Right atrium auricular region (tissue), 2 donors: ENCODE results near the gene NFKBIL1. TPM values are rescaled to one million over a fixed set of nuclear protein-coding genes. Genes with fewer than 3 reads are reported as not detected.

Experiments
- DNase-seq: peaks from one replicate; pipeline ENCODE4 v3.0.0-alpha.2; 2019; ENCODE audit warnings: low spot score
- H3K27ac ChIP-seq, 2 donors: fragments of 200-600 bp; sonication (generic); 1 replicate in 1 of 2; 2 replicates in 1 of 2; pipeline ENCODE4 v1.5.1; 2016 to 2019
- H3K27me3 ChIP-seq, 2 donors: fragments of 200-600 bp; sonication (generic); one replicate each; pipeline versions ENCODE4 v1.5.1 to v1.6.0; 2017 to 2019
- H3K36me3 ChIP-seq: fragments of 200-600 bp; sonication (generic); one replicate; pipeline ENCODE4 v1.5.1; 2016
- H3K4me1 ChIP-seq, 2 donors: fragments of 200-600 bp; sonication (generic); one replicate each; pipeline versions ENCODE4 v1.5.1 to v1.6.0; 2017 to 2019
- H3K4me3 ChIP-seq, 2 donors: fragments of 200-600 bp; sonication (generic); 1 replicate in 1 of 2; 2 replicates in 1 of 2; pipeline ENCODE4 v1.5.1; 2017 to 2019; ENCODE audit warnings: mild to moderate bottlenecking in 1 of 2, moderate library complexity in 1 of 2
- H3K9me3 ChIP-seq, 2 donors: fragments of 200-600 bp; sonication (generic); one replicate each; pipeline ENCODE4 v1.5.1; 2019
- CTCF ChIP-seq, 2 donors: fragments of 200-600 bp; sonication (generic); IDR thresholded peaks; one replicate each; pipeline ENCODE4 v1.5.1; 2019; ENCODE audit warnings: antibody characterized with exemption in 2 of 2
- total RNA-seq, 2 donors: library from RNA; depleted of rRNA; stranded (reverse); fragments of >200 nt; gene quantifications; one replicate each; pipeline ENCODE4 v1.1.0, GENCODE V29; 2016

The NFKBIL1 gene
- total RNA-seq, 2 donors from 2014 or later, result 12.9 to 18.4 TPM

DNA sequence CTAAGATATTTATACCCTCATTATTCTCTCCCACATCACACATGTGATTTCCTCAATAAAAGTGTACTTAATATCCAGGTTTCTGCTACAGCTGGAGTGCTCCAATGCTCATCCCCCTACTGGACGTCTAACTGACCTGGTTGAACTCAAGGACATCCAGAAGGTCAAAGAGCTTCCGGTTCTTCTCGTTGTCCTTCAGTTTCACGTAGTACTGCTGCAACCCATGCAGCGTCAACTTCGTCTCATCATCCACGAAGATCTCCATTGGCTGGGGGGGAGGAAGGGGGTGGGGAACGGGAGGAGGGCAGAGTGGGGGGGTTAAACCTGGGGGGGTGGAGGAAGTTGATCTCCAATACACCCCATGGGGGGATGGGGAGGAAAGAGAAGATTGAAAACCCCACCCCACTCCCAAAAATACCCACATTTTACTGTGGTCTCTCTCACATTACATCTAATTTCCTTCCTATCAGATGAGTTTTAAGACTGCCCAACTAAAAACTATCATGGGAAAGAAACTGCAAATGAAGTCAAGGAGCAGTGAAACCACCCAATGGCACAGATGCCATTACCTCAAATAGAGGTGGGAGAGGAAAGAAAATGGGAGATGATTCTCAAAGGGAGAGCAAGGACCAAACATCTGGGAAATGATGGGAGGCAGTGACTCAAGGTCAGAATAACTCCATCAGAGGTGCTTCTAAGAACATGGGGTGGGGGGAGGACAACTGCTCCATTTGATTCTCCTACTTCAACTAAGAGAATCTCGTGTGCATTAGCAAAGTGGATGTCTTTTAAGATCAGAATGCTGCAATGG, 14.6 kb upstream of the NFKBIL1 start:
- H3K9me3 ChIP-seq, result no peaks in the 10 kb centered on the region
- H3K27ac ChIP-seq, result peak overlapping the region in 1 of 2 donors; percentile 21
- no peaks in the 10 kb centered on the region for H3K4me1 ChIP-seq
- H3K27me3 ChIP-seq, result no peaks in the 10 kb centered on the region
- DNase-seq, result no peak
- peaks cover 85% of the 10 kb centered on the region for H3K36me3 ChIP-seq
- no peak overlapping the region for H3K4me3 ChIP-seq
- no peak for TF ChIP-seq CTCF (IDR thresholded peaks at IDR 0.05)

DNA sequence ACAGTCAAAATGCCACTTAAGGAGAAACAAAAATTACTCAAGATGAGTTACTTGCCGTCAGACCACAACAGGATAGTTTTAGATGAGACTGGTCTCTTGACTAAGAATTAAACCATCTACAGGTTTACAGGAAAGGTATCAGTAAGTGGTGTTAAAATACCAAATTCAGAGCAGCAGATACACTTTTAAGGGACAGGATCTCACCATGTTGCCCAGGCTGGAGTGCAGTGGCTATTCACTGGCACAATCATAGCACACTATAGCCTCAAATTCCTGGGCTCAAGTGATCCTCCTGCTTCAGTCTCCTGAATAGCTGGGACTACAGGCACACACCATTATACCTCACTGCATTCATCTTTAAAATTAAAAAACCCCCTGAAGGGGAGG, 14.0 kb upstream of the NFKBIL1 start:
- Histone ChIP-seq H3K4me1 (peaks cover 0 to 3% of the 10 kb centered on the region in 2 donors), H3K4me3 (no peak overlapping the region), H3K9me3 (no peaks in the 10 kb centered on the region), H3K36me3 (peaks cover 89% of the 10 kb centered on the region), H3K27me3 (no peaks in the 10 kb centered on the region), H3K27ac (no peak overlapping the region)
- no peak for DNase-seq
- TF ChIP-seq CTCF (IDR thresholded peaks at IDR 0.05), result no peak

GRCh38 chr6:31534011-31534410, 13.4 kb upstream of the NFKBIL1 start:
- H3K27me3 ChIP-seq, result no peaks in the 10 kb centered on the region
- TF ChIP-seq CTCF (IDR thresholded peaks at IDR 0.05), result no peak
- no peak overlapping the region for H3K27ac ChIP-seq
- H3K4me1 ChIP-seq, result peaks cover 0 to 9% of the 10 kb centered on the region in 2 donors
- DNase-seq, result no peak
- H3K36me3 ChIP-seq, result peaks cover 95% of the 10 kb centered on the region
- no peaks in the 10 kb centered on the region for H3K9me3 ChIP-seq
- no peak overlapping the region for H3K4me3 ChIP-seq

DNA sequence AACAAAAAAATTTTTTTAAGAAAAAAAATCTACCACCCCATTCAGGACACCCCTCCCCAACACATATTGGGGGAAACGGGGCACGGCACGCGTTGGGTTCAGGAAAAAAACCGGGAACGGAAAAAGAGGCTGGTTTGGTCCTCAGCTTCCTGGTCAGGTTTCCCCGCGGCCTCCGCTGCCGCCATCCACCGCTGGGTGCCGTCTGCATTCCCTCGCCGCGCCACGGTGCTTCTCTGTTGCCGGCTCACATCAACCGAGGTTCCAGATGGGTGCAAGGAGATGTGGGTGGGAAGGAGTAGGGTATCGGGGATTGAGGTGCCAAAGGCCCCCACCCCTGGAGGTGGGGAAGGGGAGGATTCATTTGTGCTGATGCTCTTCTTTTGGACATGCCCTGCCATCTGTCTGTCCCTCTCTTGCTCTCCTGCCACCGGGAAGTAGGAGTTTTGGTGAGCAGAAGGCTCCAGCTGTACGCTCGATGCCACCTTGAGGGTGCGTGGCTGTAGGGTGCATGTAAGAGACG, 12.8 kb upstream of the NFKBIL1 start:
- Histone ChIP-seq H3K4me1 (peaks cover 0 to 15% of the 10 kb centered on the region in 2 donors), H3K27me3 (no peaks in the 10 kb centered on the region), H3K36me3 (peaks cover 99% of the 10 kb centered on the region), H3K9me3 (no peaks in the 10 kb centered on the region), H3K27ac (no peak overlapping the region), H3K4me3 (no peak overlapping the region)
- no peak for TF ChIP-seq CTCF (IDR thresholded peaks at IDR 0.05)
- DNase-seq, result no peak

- Histone ChIP-seq H3K4me1 (peaks cover 0 to 24% of the 10 kb centered on the region in 2 donors), H3K36me3 (peaks cover 97% of the 10 kb centered on the region), H3K27me3 (no peaks in the 10 kb centered on the region), H3K27ac (no peak overlapping the region), H3K9me3 (no peaks in the 10 kb centered on the region), H3K4me3 (no peak overlapping the region)
- no peak for DNase-seq
- TF ChIP-seq CTCF (IDR thresholded peaks at IDR 0.05), result no peak
Measured at GRCh38 chr6:31535538-31536324, 11.7 kb upstream of the NFKBIL1 start.
